NOMO-1 treated with DMSO at 0.1 percent for 48 hours (cell line): ENCODE measurements around the gene RACK1.
"Not testable (repeated sequence)": the region's sequence is repeated elsewhere in the genome, so short reads cannot be mapped to it uniquely, and the experiment has no call there.

Source experiments
- DNase-seq: peaks from one replicate; lab custom pipeline; 2025; ENCODE audit not compliant: unreplicated experiment; lab: John Stamatoyannopoulos, UW

Gene RACK1

GRCh38 chr5:181243564-181244343 lies at the start of gene RACK1:
Gene RACK1, minus strand, starts transcription at chr5:181243906. Its CDS starts 106 bp downstream, at chr5:181243800.
- DNase-seq: no peak

GRCh38 chr5:181287331-181287730 lies 43.6 kb upstream of the RACK1 start:
- not testable (repeated sequence) for DNase-seq

GRCh38 chr5:181285962-181286705 lies 42.4 kb upstream of the RACK1 start:
- DNase-seq: not testable (repeated sequence)

DNA sequence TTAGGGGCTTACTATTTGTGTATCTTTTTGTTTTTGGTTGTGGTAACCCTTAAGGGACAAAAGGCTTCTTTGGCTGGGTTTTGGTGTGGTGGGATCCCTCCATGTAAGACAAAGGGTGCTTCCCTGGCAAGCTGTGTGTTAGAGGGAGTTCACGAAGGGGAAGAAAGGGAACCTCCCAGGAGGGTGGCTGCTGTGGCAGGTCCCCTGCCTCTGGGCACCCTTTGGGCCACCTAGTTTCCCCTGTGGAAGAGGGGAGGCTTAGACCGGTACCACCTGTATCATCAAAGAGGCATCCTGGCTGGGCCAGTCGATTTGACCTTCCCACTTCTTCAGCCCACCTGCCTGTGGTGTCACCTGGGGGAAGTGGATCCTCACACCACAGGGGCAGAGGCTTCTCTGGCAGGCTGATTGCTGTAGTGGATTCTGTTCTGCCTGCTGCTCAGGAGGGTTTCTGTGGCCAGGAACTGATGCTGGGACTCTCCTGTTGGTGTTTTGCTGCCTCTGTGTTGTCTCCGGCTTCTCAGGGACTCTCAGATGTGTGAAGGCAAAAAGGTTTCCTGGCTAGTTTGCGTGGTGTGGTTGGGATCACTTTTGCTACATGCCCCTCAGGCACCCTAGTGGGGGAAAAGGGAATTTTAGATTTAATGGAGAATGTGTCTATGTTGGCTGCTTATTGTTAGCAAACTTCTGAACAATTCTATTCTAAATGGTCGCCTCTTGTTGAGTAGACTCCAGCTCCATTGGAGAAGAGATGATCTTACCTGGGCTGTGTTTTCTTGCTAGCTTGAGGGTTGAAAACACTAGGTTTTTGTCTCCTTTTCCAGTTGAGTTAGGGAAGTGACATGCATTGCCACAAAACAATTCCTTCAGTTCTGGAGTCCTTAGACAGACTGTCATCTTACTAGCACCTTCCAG lies 40.4 kb upstream of the RACK1 start:
- DNase-seq: not testable (repeated sequence)

DNA sequence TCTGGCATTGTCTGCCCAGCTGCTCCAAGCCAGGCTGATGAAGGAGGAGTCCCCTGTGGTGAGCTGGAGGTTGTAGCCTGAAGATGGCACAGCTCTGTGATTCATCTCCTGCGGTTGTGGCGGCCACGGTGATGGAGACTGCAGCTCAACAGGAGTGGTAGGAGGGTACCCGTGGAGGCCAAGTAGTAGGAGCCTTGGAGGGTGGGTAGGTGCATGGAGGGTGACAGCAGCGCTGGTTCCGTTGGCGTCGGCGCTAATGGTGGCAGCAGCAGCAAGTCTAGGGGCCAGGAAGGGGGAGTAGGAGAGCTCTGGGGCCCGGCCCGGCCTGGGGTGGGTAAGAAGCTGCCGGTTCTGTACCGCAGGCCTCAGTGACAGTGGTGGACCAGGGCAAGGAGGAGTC lies 39.6 kb upstream of the RACK1 start:
- DNase-seq: no peak

DNA sequence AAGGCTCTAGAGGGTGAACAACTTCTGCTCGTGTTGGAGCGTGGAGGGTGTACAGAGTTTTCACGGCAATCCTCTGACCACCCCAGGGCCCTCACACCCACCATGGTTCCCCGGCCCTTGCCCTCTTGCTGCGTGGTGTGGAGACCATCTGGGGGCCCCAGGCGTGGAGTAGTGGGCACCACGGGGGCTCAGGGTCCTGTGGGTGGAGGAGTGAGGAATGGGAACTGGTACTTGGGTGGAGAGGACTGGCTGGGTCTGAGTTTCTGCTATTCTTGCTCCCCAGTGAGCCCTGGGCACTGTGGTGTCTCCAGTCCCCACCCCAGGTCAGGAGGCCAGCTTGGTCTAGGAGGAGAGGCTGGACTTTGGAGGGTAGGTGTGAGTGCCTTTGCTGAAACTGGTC lies 39.2 kb upstream of the RACK1 start:
- no peak for DNase-seq

GRCh38 chr5:181282415-181282814 lies 38.7 kb upstream of the RACK1 start:
- DNase-seq: not testable (repeated sequence)

DNA sequence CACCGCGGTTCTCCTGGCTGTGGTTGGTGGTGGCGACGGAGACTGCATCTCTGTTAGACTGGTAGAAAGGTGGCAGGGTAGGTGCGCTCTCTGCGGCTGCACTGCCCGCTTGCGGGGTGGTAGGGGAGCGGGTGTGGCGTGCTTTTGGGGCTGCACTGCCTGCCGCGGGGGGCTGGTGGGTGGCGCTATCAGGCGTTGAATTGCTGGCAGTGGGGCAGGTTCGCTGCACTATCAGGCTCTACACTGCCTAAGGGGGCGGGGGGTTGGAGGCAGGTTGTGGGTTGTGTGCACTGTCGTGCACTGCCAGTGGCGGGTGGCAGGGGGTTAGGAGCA lies 38.2 kb upstream of the RACK1 start:
- DNase-seq: no peak

DNA sequence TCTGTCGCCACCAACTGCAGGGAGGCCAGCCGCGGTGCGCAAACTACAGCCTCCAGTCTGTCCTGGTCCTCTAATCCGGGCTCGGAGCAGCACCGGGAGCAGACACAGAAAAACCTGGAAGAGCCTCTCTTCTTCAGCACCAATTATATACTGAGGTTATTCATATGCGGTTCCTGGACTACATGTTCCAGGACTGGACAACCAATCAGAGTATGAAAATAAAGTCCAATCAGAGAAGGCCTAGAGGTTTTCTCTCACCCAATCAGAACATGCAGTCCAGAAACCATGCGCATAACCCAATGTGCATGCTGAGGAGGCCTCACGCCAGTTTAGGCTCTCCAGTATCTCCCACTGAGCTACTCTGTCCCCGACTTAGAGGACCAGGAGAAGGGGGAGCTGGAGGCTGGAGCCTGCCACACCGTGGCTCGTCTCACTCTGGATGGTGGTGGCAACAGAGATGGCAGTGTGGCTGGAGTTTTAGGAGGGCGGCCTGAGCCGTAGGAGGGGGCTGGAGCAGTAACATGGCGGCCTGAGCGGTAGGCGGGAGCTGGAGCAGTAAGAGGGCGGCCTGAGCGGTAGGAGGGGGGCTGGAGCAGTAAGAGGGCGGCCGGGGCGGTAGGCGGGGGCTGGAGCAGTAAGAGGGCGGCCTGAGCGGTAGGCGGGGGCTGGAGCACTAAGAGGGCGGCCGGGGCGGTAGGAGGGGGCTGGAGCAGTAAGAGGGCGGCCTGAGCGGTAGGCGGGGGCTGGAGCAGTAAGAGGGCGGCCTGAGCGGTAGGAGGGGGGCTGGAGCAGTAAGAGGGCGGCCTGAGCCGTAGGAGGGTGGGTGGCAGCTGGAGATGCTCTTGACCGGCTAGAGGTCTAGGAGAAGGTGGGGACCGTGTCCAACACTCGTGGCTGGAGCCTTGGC lies 37.6 kb upstream of the RACK1 start:
- no peak for DNase-seq

DNA sequence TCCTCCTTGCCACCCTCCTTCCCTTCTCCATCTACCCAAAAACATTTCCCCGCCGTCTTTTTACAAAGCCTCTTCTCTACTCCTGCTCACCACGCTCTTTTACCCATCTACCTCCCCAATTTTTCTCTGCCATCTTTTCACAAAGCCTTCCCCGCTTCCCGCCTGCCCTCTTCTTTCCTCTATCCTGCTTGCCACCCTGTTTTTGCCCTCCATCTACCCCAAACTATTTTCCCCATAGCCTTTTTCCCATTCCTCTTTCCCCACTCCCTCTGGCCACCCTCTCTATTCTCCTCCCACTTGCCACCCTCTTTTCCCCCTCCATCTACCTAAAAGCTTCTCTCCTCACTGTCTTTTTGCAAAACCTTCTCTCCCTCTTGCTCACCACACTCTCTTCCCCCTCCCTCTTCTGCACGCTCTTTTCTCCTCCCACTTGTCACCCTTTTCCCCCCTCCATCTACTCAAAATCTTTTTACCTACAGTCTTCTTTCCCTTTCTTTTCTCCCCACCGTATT lies 36.6 kb upstream of the RACK1 start:
- no peak for DNase-seq

- not testable (repeated sequence) for DNase-seq
Measured at GRCh38 chr5:181273433-181273744, 29.7 kb upstream of the RACK1 start.

- no peak for DNase-seq
Measured at GRCh38 chr5:181271081-181271480, 27.4 kb upstream of the RACK1 start.

DNA sequence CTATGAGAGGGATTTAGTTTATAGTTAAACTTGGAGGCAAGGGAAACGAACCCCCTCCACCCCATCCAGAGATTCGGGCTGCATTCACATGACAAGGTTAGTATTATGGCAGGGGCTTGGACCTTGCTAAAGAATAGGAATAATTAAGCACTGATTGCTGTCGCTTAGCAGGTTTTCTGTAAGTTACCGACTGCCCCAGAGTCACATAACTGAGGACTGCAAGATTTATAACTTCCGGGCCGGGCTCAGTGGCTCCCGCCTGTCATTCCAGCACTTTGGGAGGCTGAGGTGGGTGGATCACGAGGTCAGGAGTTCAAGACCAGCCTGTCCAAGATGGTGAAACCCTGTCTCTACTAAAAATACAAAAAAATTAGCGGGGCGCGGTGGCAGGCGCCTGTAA lies 24.2 kb upstream of the RACK1 start:
- DNase-seq: not testable (repeated sequence)

DNA sequence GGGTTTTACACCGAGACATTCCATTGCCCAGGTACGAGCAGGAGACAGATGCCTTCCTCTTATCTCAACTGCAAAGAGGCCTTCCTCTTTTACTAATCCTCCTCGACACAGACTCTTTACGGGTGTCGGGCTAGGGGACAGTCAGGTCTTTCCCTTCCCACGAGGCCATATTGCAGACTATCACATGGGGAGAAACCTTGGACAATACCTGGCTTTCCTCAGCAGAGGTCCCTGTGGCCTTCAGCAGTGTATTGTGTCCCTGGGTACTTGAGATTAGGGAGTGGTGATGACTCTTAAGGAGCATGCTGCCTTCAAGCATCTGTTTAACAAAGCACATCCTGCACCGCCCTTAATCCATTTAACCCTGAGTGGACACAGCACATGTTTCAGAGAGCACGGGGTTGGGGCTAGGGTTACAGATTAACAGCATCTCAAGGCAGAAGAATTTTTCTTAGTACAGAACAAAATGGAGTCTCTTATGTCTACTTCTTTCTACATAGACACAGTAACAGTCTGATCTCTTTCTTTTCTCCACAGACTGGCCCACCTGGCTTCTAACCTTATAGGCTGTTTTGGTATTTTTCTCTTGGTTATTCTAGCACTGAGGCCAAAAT lies 23.7 kb upstream of the RACK1 start:
- not testable (repeated sequence) for DNase-seq

- no peak for DNase-seq
Measured at GRCh38 chr5:181265092-181265671, 21.5 kb upstream of the RACK1 start.

DNA sequence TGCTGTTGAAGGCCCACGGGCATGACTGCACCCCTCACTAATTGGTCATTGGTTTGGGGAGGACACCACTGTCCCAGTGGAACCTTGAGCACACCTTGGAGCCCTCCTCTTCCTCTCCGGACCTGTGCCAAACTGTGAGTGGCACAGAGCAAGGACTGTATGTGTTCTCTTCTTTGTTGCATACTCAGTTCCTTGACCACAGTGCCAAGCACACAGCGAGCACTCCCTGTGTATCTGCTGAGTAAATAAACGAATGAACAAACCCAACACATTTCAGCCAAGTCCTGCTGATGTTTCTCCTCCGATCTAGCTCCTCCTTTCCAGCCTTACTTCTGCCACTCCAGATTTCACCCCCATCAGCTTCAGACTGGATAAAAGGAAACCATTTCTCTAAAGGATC lies 19.9 kb upstream of the RACK1 start:
- no peak for DNase-seq

GRCh38 chr5:181261320-181262049 lies 17.8 kb upstream of the RACK1 start:
- no peak for DNase-seq

- no peak for DNase-seq
Measured at GRCh38 chr5:181260720-181261319, 17.1 kb upstream of the RACK1 start, which contains the start of gene TRIM52. Gene TRIM52, minus strand, starts transcription at chr5:181261143. Its CDS starts 330 bp downstream, at chr5:181260813.
